Activated CD8-positive, alpha-beta T cell treated with anti-CD3 and anti-CD28 coated beads, Interleukin-2, amount 10 ng/mL, durations not matched to agents 7 days and 5 days (primary cell): Measurements from ENCODE around the gene KCND3. TPM values are rescaled to one million over a fixed set of nuclear protein-coding genes. Genes with fewer than 3 reads are reported as not detected.

Source experiments
- ATAC-seq: fragments of 150-1000 bp; cut with Tn5 transposase; one replicate; pipeline ENCODE4 v1.10.0; 2021; ENCODE audit warnings: moderate library complexity
- CTCF ChIA-PET: fragments of 350-600 bp; sonication (Branson Sonifier 250); formaldehyde crosslinking; loops from one replicate; lab custom pipeline; 2021; ENCODE audit warnings: antibody characterized with exemption; lab: Charles Lee
- POLR2A ChIA-PET: fragments of 350-600 bp; sonication (Branson Sonifier 250); formaldehyde crosslinking; loops from one replicate; lab custom pipeline; 2021; ENCODE audit warnings: antibody characterized with exemption; lab: Charles Lee
- DNase-seq: peaks from one replicate; pipeline ENCODE4 v3.0.0-alpha.2; 2020
- H3K27ac Mint-ChIP-seq: one replicate; pipeline ENCODE4 v1.8.0; 2021; ENCODE audit warnings: mild to moderate bottlenecking, mixed read lengths
- H3K27me3 Mint-ChIP-seq: one replicate; pipeline ENCODE4 v1.8.0; 2021; ENCODE audit warnings: low read depth, mixed read lengths
- H3K36me3 Mint-ChIP-seq: one replicate; pipeline ENCODE4 v1.8.0; 2021; ENCODE audit warnings: low read depth, mixed read lengths
- H3K4me1 Mint-ChIP-seq: one replicate; pipeline ENCODE4 v1.8.0; 2021; ENCODE audit warnings: low read depth, mixed read lengths
- H3K4me3 Mint-ChIP-seq: one replicate; pipeline ENCODE4 v1.8.0; 2021; ENCODE audit warnings: mild to moderate bottlenecking, mixed read lengths
- H3K9me3 Mint-ChIP-seq: one replicate; pipeline ENCODE4 v1.8.0; 2022; ENCODE audit warnings: mixed read lengths; ENCODE audit not compliant: insufficient read depth
- total RNA-seq, 2 experiments: library from RNA; stranded (reverse); gene quantifications; one replicate each; pipeline ENCODE4 v1.2.3, GENCODE V29; 2021

The KCND3 gene
- total RNA-seq, 2 experiments from 2014 or later = not detected

DNA sequence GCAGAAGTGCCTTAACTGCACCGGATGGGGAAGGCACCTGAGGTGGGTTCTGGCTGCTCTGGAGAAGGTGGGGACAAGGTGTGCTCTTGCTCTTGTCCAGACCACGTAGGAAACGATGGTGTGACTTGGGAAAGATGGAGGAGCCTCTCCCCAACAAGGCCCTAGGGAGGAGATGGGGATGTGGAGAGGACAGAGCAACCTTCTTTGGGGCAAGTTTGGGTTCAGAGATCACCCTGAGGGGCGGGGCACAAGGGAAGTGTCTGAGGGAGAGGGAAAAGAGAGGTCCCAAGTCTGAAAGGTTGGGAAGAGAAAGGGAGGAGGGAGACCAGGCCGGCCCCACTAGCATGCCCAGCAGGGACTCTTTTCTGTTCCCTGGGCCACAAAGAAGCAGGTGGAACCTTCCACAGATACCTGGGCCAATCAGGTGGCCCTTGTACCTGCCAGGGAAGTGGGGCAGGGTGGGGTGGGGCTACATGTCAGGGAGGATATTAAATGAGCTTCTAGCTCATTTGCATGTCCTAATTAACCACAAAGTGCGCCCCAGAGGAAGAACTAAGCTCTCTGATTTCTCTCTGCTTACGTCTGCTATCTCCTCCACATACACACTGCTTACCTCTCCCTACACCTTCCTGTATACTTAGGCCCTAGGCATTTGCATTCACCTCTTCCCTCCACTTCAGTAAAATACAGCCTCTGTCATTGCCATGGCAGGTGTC is 266.2 kb downstream of the KCND3 start:
- DNase-seq = peak; percentile 17
- Mint-ChIP-seq H3K9me3 (no peaks in the 10 kb centered on the region), H3K27me3 (no peaks in the 10 kb centered on the region), H3K36me3 (no peaks in the 10 kb centered on the region), H3K4me3 (no peak overlapping the region), H3K4me1 (peaks cover 1% of the 10 kb centered on the region), H3K27ac (no peak overlapping the region)
- ChIA-PET CTCF (no interaction called here), POLR2A (no interaction called here)
- no peak for ATAC-seq

DNA sequence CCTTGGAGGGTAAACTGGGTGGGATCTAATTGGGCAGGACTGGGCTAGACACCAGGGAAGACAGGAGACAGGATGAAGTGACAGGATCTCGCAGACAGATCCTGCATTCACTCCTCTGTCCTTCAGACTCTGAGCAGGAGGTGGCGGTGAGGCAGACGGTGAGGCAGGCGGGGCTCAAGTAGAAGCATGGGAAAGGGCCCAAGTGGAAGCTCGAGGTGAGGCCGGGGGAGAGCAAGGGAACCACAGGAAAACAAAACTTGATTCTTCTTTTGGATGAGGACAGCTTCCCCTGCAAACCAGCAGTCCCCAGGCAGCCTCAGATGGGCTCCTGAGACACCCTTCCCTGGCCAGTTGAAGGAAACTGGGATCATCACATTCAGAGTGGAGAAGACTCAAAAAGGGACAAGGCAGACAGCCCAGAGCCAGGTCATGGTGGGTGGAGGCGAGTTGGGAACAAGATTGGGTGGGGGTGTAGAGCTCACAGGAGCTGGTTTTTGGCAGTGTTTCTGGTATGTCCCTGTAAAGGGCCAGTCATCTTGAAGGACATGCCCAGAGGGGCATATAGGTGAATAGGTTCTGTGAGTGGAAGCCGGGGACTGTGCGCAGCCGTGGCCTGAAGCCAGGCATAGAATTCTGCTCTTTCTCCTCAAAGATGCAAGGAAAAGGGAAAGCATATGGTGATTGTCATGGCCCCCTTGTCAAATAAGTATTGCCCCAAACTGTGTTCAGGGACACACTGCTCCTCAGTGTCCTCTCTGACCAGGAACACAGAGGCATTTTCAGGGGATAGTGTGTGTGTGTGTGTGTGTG is 268.3 kb downstream of the KCND3 start:
- peaks cover 1% of the 10 kb centered on the region for H3K4me1 Mint-ChIP-seq
- H3K9me3 Mint-ChIP-seq = no peaks in the 10 kb centered on the region
- H3K27ac Mint-ChIP-seq = peak overlapping the region; percentile 28
- DNase-seq (peak; percentile 19), ATAC-seq (no peak)
- peaks cover 9% of the 10 kb centered on the region for H3K36me3 Mint-ChIP-seq
- no peaks in the 10 kb centered on the region for H3K27me3 Mint-ChIP-seq
- no peak overlapping the region for H3K4me3 Mint-ChIP-seq
- POLR2A ChIA-PET = interaction anchor here (1.3 kb wide), 1 partner anchor 10 kb away, joined by 3 read pairs; no protein-coding TSS in a partner anchor
- CTCF ChIA-PET = interaction anchor here (0.8 to 1.3 kb wide), 3 partner anchors 22 to 213 kb away, joined by 3 to 4 read pairs (median 3); no protein-coding TSS in a partner anchor

Other genes starting within 250 kb of the KCND3 start
- gene DDX20, start 233.8 kb downstream of the KCND3 start, total RNA-seq = 10 to 100 TPM; 18.1 to 18.9 TPM